Erythroblast (primary cell): ENCODE data around the gene CYTH3.
"Not testable (repeated sequence)": the region's sequence is repeated elsewhere in the genome, so short reads cannot be mapped to it uniquely, and the experiment has no call there.

Experiments
- DNase-seq, 2 experiments: peaks; one replicate each; lab custom pipeline; 2025; lab: John Stamatoyannopoulos, UW
- GATA1 ChIP-seq: IDR thresholded peaks from 2 replicates; pipeline ENCODE4 v1.6.1; 2011; ENCODE audit warnings: low read depth, mild to moderate bottlenecking, control low read depth, low read length, moderate library complexity
- POLR2A ChIP-seq: IDR thresholded peaks from 2 replicates; pipeline ENCODE4 v1.6.1; 2011; ENCODE audit warnings: mild to moderate bottlenecking, low read length

CYTH3 gene

GRCh38 chr7:6291531-6291930 is 19.1 kb upstream of the CYTH3 start:
- TF ChIP-seq POLR2A (no peak), GATA1 (no peak)
- DNase-seq = no peak

- DNase-seq = no peak
- no peak for TF ChIP-seq GATA1
- no peak for TF ChIP-seq POLR2A
Measured at GRCh38 chr7:6290319-6290741, 17.9 kb upstream of the CYTH3 start.

DNA sequence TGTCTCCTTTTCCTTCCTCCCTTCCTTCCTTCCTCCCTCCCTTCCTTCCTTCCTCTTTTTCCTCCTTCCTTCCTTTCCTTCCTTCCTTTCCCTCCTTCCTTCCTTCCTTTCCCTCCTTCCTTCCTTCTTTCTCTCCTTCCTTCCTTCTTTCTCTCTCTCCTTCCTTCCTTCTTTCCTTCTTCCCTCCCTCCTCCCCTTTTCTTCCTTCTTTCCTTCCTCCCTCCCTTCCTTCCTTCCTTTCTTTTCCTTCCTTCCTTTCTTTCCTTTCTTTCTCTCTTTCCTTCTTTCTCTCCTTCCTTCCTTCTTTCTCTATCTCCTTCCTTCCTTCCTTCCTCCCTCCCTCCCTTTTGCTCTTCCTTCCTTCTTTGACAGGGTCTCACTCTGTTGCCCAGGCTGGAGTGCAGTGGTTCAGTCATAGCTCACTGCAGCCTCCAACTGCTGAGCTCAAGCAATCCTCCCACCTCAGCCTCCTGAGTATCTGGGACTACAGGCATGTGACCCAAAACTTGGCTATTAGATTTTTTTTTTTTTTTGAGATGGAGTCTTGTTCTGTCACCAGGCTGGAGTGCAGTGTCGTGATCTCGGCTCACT is 15.9 kb upstream of the CYTH3 start:
- TF ChIP-seq GATA1 (no peak), POLR2A (no peak)
- no peak for DNase-seq

DNA sequence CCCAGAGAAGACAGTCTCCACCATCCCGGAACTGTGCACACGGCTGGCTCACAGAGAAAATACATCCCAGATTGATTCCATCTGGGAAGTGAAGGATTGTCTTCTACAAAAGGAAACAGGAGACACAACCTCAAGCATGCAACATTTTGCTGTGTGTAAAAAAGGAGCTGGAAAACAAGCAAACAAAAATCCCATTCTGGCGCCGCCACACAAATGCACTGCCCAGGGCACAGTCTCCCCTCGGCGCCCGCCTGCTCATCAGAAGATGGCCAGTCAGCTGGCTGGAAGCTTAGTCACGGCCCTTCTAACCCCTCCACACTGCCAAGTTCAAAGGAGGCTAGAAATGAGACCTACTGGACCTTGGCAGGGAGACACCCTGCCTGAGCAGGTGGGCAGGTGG is 14.1 kb upstream of the CYTH3 start:
- no peak for DNase-seq
- TF ChIP-seq POLR2A (no peak), GATA1 (no peak)

GRCh38 chr7:6284461-6285360 is 12.3 kb upstream of the CYTH3 start:
- no peak for TF ChIP-seq GATA1
- no peak for TF ChIP-seq POLR2A
- no peak for DNase-seq

GRCh38 chr7:6284055-6284400 is 11.6 kb upstream of the CYTH3 start:
- no peak for DNase-seq
- TF ChIP-seq POLR2A (no peak), GATA1 (no peak)

GRCh38 chr7:6283391-6284054 is 11.1 kb upstream of the CYTH3 start:
- DNase-seq = not testable (repeated sequence)

- TF ChIP-seq GATA1 (no peak), POLR2A (no peak)
- no peak for DNase-seq
Measured at GRCh38 chr7:6279937-6280336, 7.5 kb upstream of the CYTH3 start.

DNA sequence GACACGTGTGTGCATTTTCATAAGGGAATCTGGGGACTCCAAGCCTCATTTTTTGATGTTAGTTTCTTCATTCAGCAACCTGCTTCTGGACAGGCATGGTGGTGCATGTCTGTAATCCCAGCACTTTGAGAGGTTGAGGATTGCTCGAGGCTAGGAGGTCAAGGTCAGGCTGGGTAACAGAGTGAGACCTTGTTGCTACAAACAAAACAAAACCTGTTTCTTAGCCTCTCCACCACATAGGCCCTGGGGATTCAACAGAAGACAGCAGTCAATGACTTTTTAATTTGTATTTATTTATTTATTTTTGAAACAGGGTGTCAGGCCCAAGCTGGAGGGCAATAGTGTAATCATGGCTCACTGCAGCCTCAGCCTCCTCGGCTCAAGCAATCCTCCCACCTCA is 6.9 kb upstream of the CYTH3 start:
- TF ChIP-seq POLR2A (no peak), GATA1 (no peak)
- DNase-seq = no peak

DNA sequence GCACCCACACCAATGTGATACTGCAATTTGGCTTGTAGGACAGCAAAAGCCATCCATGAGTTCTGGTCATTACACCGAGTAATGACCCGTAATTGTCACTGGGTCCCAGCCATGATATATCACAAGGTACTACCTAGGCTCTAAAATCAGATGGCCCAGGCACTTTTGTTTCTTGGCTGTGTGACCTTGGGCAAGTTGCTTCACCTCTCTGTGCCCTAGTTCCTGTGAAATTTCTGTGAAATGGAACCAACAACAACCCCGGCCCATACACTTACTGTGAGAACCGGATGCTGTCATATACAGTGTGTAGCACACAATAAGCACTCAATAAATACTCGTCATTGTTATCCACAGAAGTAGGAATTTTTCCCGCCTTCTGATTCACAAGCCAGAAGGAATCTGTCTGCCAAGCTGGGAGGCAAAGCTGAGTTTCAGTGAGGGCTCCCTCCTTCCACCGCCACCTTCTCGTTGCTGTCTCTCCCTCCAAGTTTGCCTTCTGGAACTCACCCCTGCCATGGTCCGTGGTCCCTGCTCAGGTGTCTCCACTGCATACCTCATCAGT is 6.4 kb upstream of the CYTH3 start:
- TF ChIP-seq GATA1 (no peak), POLR2A (no peak)
- DNase-seq = no peak

GRCh38 chr7:6277476-6277875 is 5.1 kb upstream of the CYTH3 start:
- TF ChIP-seq POLR2A (no peak), GATA1 (no peak)
- DNase-seq = no peak

DNA sequence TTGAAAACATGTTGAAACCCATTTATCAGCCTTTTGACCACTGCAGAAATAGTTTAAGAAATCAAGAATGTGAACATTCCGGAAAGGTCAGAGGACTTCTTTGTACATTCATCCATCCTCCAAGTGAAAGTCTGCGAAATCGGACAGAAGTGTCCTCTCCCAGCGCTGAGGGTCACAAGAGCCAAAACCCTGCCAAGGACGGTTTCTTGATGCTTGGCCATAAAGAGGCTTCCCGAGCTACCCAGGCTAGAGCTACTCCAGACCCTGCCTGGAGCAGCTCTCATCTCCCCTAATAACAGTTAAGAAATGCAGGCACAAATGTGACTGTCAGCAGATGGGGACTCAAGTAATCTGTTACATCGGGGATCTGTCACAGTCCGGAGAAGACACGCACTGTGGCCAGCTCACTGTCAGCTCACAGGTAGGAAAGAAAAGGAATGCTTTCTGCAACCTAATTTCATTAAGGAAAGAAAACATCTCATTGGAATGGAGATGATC is 4.5 kb upstream of the CYTH3 start:
- TF ChIP-seq GATA1 = no peak
- TF ChIP-seq POLR2A = no peak
- DNase-seq = no peak

GRCh38 chr7:6274743-6275142 is 2.3 kb upstream of the CYTH3 start:
- DNase-seq = no peak

More at GRCh38 chr7:6274743-6275142, 2.3 kb upstream of the CYTH3 start:
- TF ChIP-seq GATA1 (no peak), POLR2A (no peak)
